Measurements from ENCODE around the gene PDHX.

PDHX gene

DNA sequence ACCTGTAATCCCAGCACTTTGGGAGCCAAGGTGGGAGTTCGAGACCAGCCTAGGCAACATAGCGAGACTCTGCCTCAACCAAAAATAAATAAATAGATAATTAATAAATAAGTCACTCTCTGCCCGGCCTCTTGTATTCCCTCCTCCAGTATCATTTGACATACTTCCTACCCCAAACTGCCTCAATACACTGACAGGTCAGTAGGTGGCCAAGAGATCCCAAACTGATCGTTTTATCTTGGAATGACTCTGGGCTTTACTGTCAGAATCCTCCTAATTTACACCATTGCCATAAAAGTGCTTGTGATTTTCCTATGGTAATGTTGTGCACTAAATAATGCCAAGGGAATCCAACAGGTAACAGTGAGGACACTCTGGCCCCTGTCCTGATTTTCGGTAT, 94.2 kb downstream of the PDHX start:
- Histone ChIP-seq H3K4me2 (ENCODE audit: insufficient read depth, low read length) (no peak overlapping the region), H3K4me3 (ENCODE audit: low read depth in 1 of 2, low read length in 2 of 2) (no peak overlapping the region), H3K9me3 (ENCODE audit: insufficient read depth, low read length, severe bottlenecking) (no peaks in the 10 kb centered on the region), H3K79me2 (ENCODE audit: insufficient read depth, low read length) (no peaks in the 10 kb centered on the region), H3K27me3 (ENCODE audit: insufficient read depth, low read length, poor library complexity) (no peaks in the 10 kb centered on the region), H2AFZ (ENCODE audit: low read depth, low read length) (no peak overlapping the region), H3K36me3 (ENCODE audit: insufficient read depth, low read length) (no peaks in the 10 kb centered on the region), H3K4me1 (ENCODE audit: insufficient read depth, low read length) (no peaks in the 10 kb centered on the region), H4K20me1 (ENCODE audit: insufficient read depth, low read length) (no peaks in the 10 kb centered on the region), H3K9ac (ENCODE audit: low read depth, low read length) (no peak overlapping the region), H3K27ac (ENCODE audit: low read length) (no peak overlapping the region)
- TF ChIP-seq, protein P1, sequence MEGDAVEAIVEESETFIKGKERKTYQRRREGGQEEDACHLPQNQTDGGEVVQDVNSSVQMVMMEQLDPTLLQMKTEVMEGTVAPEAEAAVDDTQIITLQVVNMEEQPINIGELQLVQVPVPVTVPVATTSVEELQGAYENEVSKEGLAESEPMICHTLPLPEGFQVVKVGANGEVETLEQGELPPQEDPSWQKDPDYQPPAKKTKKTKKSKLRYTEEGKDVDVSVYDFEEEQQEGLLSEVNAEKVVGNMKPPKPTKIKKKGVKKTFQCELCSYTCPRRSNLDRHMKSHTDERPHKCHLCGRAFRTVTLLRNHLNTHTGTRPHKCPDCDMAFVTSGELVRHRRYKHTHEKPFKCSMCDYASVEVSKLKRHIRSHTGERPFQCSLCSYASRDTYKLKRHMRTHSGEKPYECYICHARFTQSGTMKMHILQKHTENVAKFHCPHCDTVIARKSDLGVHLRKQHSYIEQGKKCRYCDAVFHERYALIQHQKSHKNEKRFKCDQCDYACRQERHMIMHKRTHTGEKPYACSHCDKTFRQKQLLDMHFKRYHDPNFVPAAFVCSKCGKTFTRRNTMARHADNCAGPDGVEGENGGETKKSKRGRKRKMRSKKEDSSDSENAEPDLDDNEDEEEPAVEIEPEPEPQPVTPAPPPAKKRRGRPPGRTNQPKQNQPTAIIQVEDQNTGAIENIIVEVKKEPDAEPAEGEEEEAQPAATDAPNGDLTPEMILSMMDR (IDR thresholded peaks at IDR 0.05; ENCODE audit: borderline replicate concordance, extremely low read depth, low read length, poor library complexity, severe bottlenecking): no peak
- TF ChIP-seq EZH2 (IDR thresholded peaks at IDR 0.05; ENCODE audit: borderline replicate concordance, low read depth, low read length, severe bottlenecking): no peak
- ATAC-seq (ENCODE audit: insufficient read depth, low read depth): no peak
- DNase-seq: no peak

DNA sequence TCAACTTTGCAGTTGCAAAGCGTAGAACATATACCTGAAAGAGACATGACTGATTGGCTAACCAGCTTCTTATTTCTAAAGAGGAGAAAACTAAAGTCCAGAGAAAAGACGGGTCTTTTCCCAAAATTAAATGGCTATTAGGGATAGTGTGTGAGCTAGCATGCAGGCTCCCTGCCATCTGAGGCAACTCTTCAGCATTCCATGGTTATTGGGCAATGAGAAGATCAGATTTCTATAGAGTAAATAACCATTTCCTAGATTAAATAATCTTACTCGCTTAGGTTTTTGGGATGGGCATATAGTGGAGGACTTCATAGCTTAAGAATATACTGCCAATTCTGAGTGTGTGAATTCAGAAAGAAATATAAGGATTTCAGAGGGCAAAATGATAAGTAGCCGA, 95.0 kb downstream of the PDHX start:
- H3K4me3 ChIP-seq (ENCODE audit: low read depth in 1 of 2, low read length in 2 of 2): no peak overlapping the region
- H2AFZ ChIP-seq (ENCODE audit: low read depth, low read length): no peak overlapping the region
- no peak overlapping the region for H3K27ac ChIP-seq (ENCODE audit: low read length)
- H3K4me2 ChIP-seq (ENCODE audit: insufficient read depth, low read length): no peak overlapping the region
- no peaks in the 10 kb centered on the region for H3K36me3 ChIP-seq (ENCODE audit: insufficient read depth, low read length)
- TF ChIP-seq, protein P1 (IDR thresholded peaks at IDR 0.05; ENCODE audit: borderline replicate concordance, extremely low read depth, low read length, poor library complexity, severe bottlenecking): no peak
- TF ChIP-seq EZH2 (IDR thresholded peaks at IDR 0.05; ENCODE audit: borderline replicate concordance, low read depth, low read length, severe bottlenecking): no peak
- H3K27me3 ChIP-seq (ENCODE audit: insufficient read depth, low read length, poor library complexity): no peaks in the 10 kb centered on the region
- ATAC-seq (ENCODE audit: insufficient read depth, low read depth) (no peak), DNase-seq (no peak)
- H4K20me1 ChIP-seq (ENCODE audit: insufficient read depth, low read length): no peaks in the 10 kb centered on the region
- H3K4me1 ChIP-seq (ENCODE audit: insufficient read depth, low read length): no peaks in the 10 kb centered on the region
- no peaks in the 10 kb centered on the region for H3K79me2 ChIP-seq (ENCODE audit: insufficient read depth, low read length)
- no peaks in the 10 kb centered on the region for H3K9me3 ChIP-seq (ENCODE audit: insufficient read depth, low read length, severe bottlenecking)
- no peak overlapping the region for H3K9ac ChIP-seq (ENCODE audit: low read depth, low read length)

DNA sequence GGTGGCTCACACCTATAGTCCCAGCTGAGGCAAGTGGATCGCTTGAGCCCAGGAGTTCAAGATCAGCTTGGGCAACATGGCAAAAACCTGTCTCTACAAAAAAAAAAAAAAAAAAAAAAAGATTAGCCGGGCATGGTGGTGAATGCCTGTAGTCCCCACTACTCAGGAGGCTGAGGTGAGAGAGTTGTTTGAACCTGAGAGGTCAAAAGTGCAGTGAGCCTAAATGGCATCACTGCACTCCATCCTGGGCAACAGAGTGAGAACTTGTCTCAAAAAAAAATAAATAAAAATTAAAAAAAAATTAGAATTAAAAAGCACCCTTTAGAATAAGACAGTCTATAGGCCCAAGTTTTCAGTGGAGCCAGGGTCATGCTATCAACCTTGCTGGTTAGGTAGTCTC, 95.5 kb downstream of the PDHX start:
- Histone ChIP-seq H3K27me3 (ENCODE audit: insufficient read depth, low read length, poor library complexity) (no peaks in the 10 kb centered on the region), H2AFZ (ENCODE audit: low read depth, low read length) (no peak overlapping the region), H3K27ac (ENCODE audit: low read length) (no peak overlapping the region), H3K4me1 (ENCODE audit: insufficient read depth, low read length) (no peaks in the 10 kb centered on the region), H3K9ac (ENCODE audit: low read depth, low read length) (no peak overlapping the region), H3K9me3 (ENCODE audit: insufficient read depth, low read length, severe bottlenecking) (no peaks in the 10 kb centered on the region), H3K4me2 (ENCODE audit: insufficient read depth, low read length) (no peak overlapping the region), H3K79me2 (ENCODE audit: insufficient read depth, low read length) (no peaks in the 10 kb centered on the region), H3K4me3 (ENCODE audit: low read depth in 1 of 2, low read length in 2 of 2) (no peak overlapping the region), H4K20me1 (ENCODE audit: insufficient read depth, low read length) (no peaks in the 10 kb centered on the region), H3K36me3 (ENCODE audit: insufficient read depth, low read length) (no peaks in the 10 kb centered on the region)
- ATAC-seq (ENCODE audit: insufficient read depth, low read depth) (no peak), DNase-seq (no peak)
- TF ChIP-seq EZH2 (IDR thresholded peaks at IDR 0.05; ENCODE audit: borderline replicate concordance, low read depth, low read length, severe bottlenecking): no peak
- TF ChIP-seq, protein P1 (IDR thresholded peaks at IDR 0.05; ENCODE audit: borderline replicate concordance, extremely low read depth, low read length, poor library complexity, severe bottlenecking): no peak

All from DND-41 (cell line).